ENCODE results near the gene CCDC61. TPM values are rescaled to one million over a fixed set of nuclear protein-coding genes. Genes with fewer than 3 reads are reported as not detected.
A peak's percentile ranks its signal among the peaks of the same experiment; 100 is the strongest.

The CCDC61 gene
- polyA plus RNA-seq, 3 donors: 4.3 to 8.8 (median 6.1) TPM

GRCh38 chr19:46006411-46006810, 11.1 kb downstream of the CCDC61 start:
- H2AFZ ChIP-seq (ENCODE audit: insufficient read depth, low read depth, low read length, poor library complexity, severe bottlenecking): no peak overlapping the region
- H3K4me3 ChIP-seq (replicated peaks in 1 of 3; ENCODE audit: low read depth in 2 of 3, low read length in 3 of 3): no peak overlapping the region
- peaks cover 11% of the 10 kb centered on the region for H4K20me1 ChIP-seq (ENCODE audit: insufficient read depth, low read length)
- H3K27me3 ChIP-seq (ENCODE audit: control insufficient read depth in 2 of 2, insufficient read depth in 2 of 2, low read length in 2 of 2): no peaks in the 10 kb centered on the region
- no peak overlapping the region for H3K9ac ChIP-seq (ENCODE audit: insufficient read depth, low read length, poor library complexity, severe bottlenecking)
- Mint-ChIP-seq H3K4me1 (no peaks in the 10 kb centered on the region), H3K36me3 (peaks cover 54 to 61% of the 10 kb centered on the region in 2 donors), H3K27me3 (ENCODE audit: low read depth in 3 of 3) (peaks cover 0 to 2% (median 1%) of the 10 kb centered on the region in 3 donors), H3K4me3 (no peak overlapping the region), H3K27ac (no peak overlapping the region), H3K9me3 (peaks cover 0 to 2% (median 0%) of the 10 kb centered on the region in 7 donors)
- no peaks in the 10 kb centered on the region for H3K4me1 ChIP-seq (ENCODE audit: control insufficient read depth in 1 of 2, insufficient read depth in 2 of 2, low read length in 2 of 2)
- no peak for DNase-seq
- TF ChIP-seq CTCF (IDR thresholded peaks at IDR 0.05): no peak
- no peak overlapping the region for H3K27ac ChIP-seq (ENCODE audit: low read depth in 1 of 2, low read length in 2 of 2)
- intact Hi-C loops (cut with micrococcal nuclease): no loop called here
- H3K79me2 ChIP-seq (ENCODE audit: insufficient read depth, low read length): no peaks in the 10 kb centered on the region
- 96% methylated on average over 7 of the region's 13 CpGs for WGBS (ENCODE audit: insufficient coverage)
- peaks cover 16 to 44% of the 10 kb centered on the region in 2 donors for H3K36me3 ChIP-seq (replicated peaks in 1 of 2; ENCODE audit: control insufficient read depth in 1 of 2, insufficient read depth in 2 of 2, low read length in 2 of 2)
- no peaks in the 10 kb centered on the region for H3K9me3 ChIP-seq (replicated peaks in 1 of 2; ENCODE audit: control insufficient read depth in 1 of 2, insufficient read depth in 1 of 2, low read length in 2 of 2)
- H3K4me2 ChIP-seq (replicated peaks; ENCODE audit: extremely low read depth, low read length, poor library complexity, severe bottlenecking): no peak overlapping the region

GRCh38 chr19:46009530-46010510, 14.6 kb downstream of the CCDC61 start:
- intact Hi-C loops (cut with micrococcal nuclease): loop anchor here in 1 of 2 donors (10.0 kb wide), 1 partner anchor 185 kb away; no protein-coding TSS in a partner anchor
- H3K36me3 ChIP-seq (replicated peaks in 1 of 2; ENCODE audit: control insufficient read depth in 1 of 2, insufficient read depth in 2 of 2, low read length in 2 of 2): peaks cover 9 to 33% of the 10 kb centered on the region in 2 donors
- peaks cover 54 to 62% of the 10 kb centered on the region in 2 donors for H3K36me3 Mint-ChIP-seq
- H3K27me3 ChIP-seq (ENCODE audit: control insufficient read depth in 2 of 2, insufficient read depth in 2 of 2, low read length in 2 of 2): peaks cover 11 to 17% of the 10 kb centered on the region in 2 donors
- H3K9me3 Mint-ChIP-seq: peaks cover 0 to 10% (median 4%) of the 10 kb centered on the region in 7 donors
- peak; percentile 78 for TF ChIP-seq CTCF (IDR thresholded peaks at IDR 0.05)
- H3K4me2 ChIP-seq (replicated peaks; ENCODE audit: extremely low read depth, low read length, poor library complexity, severe bottlenecking): no peak overlapping the region
- peaks cover 0 to 5% of the 10 kb centered on the region in 2 donors for H3K9me3 ChIP-seq (replicated peaks in 1 of 2; ENCODE audit: control insufficient read depth in 1 of 2, insufficient read depth in 1 of 2, low read length in 2 of 2)
- H4K20me1 ChIP-seq (ENCODE audit: insufficient read depth, low read length): peaks cover 11% of the 10 kb centered on the region
- no peak overlapping the region for H3K27ac Mint-ChIP-seq
- H3K9ac ChIP-seq (ENCODE audit: insufficient read depth, low read length, poor library complexity, severe bottlenecking): no peak overlapping the region
- no peak overlapping the region for H2AFZ ChIP-seq (ENCODE audit: insufficient read depth, low read depth, low read length, poor library complexity, severe bottlenecking)
- DNase-seq: peak; percentile 50 to 67 (median 51)
- no peak overlapping the region for H3K4me3 ChIP-seq (replicated peaks in 1 of 3; ENCODE audit: low read depth in 2 of 3, low read length in 3 of 3)
- 87% methylated on average over 22 of the region's 28 CpGs for WGBS (ENCODE audit: insufficient coverage)
- no peak overlapping the region for H3K4me3 Mint-ChIP-seq
- peaks cover 5 to 7% of the 10 kb centered on the region in 2 donors for H3K4me1 ChIP-seq (ENCODE audit: control insufficient read depth in 1 of 2, insufficient read depth in 2 of 2, low read length in 2 of 2)
- H3K27me3 Mint-ChIP-seq (ENCODE audit: low read depth in 3 of 3): peaks cover 22 to 23% (median 22%) of the 10 kb centered on the region in 3 donors
- no peaks in the 10 kb centered on the region for H3K79me2 ChIP-seq (ENCODE audit: insufficient read depth, low read length)
- H3K27ac ChIP-seq (ENCODE audit: low read depth in 1 of 2, low read length in 2 of 2): no peak overlapping the region
- H3K4me1 Mint-ChIP-seq: peaks cover 6% of the 10 kb centered on the region
